NOMO-1 treated with dmso at 0.1 percent for 144 hours (cell line): ENCODE measurements around the gene TMEM106C.

Experiments used
- DNase-seq: peaks from one replicate; lab custom pipeline; 2025; ENCODE audit not compliant: unreplicated experiment; lab: John Stamatoyannopoulos, UW

Gene TMEM106C

GRCh38 chr12:48015129-48015528, 51.7 kb downstream of the TMEM106C start:
- no peak for DNase-seq

DNA sequence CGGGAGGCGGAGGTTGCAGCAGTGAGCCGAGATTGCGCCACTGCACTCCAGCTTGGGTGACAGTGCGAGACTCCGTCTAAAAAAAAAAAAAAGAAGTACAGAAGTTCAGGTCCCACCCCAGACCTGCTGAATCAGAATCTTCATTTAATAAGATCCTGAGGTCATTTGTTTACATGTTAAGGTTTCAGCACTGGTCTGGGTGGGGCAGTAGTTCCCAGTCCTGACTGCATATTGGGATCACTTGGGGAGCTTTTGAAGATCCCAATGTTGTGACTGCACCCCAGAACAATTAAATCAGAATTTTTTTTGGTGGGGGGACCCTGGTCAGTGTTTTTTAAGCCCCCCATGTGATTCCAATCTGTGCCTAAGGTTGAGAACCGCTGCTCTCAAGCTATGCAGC, 52.6 kb downstream of the TMEM106C start:
- no peak for DNase-seq

GRCh38 chr12:48016373-48017020, 53.1 kb downstream of the TMEM106C start:
- DNase-seq, result no peak

- no peak for DNase-seq
These were observed 54.1 kb downstream of the TMEM106C start for GRCh38 chr12:48017496-48017895.

GRCh38 chr12:48017921-48018617, 54.7 kb downstream of the TMEM106C start:
- no peak for DNase-seq
